Measurements from ENCODE around the gene ADCY3.

DNA sequence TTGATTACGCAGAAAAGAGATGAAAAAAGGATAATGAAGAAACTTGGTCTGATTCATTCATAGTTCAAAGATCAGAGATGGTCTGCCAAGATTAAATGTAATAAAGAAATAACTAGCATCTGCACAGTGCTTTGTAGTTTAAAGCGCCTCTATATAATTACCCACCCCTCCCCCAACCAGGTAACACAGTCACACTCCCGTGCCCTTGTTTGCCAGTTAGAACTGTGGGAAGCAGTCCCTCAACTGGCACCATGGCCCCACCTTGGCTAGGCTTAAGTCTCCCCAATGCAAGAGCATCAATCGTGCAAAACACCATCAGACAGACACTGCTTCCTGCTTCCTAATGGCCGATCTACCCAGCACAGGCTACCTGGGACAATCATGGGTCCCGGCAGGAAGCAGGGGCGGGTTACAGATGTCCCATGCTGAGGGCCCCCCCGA, 11.6 kb downstream of the ADCY3 start:
- TF ChIP-seq POLR2A (IDR thresholded peaks at IDR 0.05) (no peak), POLR2AphosphoS5 (IDR thresholded peaks at IDR 0.05) (no peak), EP300 (IDR thresholded peaks at IDR 0.05) (no peak)
- TF ChIP-seq, protein P1, sequence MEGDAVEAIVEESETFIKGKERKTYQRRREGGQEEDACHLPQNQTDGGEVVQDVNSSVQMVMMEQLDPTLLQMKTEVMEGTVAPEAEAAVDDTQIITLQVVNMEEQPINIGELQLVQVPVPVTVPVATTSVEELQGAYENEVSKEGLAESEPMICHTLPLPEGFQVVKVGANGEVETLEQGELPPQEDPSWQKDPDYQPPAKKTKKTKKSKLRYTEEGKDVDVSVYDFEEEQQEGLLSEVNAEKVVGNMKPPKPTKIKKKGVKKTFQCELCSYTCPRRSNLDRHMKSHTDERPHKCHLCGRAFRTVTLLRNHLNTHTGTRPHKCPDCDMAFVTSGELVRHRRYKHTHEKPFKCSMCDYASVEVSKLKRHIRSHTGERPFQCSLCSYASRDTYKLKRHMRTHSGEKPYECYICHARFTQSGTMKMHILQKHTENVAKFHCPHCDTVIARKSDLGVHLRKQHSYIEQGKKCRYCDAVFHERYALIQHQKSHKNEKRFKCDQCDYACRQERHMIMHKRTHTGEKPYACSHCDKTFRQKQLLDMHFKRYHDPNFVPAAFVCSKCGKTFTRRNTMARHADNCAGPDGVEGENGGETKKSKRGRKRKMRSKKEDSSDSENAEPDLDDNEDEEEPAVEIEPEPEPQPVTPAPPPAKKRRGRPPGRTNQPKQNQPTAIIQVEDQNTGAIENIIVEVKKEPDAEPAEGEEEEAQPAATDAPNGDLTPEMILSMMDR (IDR thresholded peaks at IDR 0.05) = no peak
